ENCODE data around the gene FBXW11.

DNA sequence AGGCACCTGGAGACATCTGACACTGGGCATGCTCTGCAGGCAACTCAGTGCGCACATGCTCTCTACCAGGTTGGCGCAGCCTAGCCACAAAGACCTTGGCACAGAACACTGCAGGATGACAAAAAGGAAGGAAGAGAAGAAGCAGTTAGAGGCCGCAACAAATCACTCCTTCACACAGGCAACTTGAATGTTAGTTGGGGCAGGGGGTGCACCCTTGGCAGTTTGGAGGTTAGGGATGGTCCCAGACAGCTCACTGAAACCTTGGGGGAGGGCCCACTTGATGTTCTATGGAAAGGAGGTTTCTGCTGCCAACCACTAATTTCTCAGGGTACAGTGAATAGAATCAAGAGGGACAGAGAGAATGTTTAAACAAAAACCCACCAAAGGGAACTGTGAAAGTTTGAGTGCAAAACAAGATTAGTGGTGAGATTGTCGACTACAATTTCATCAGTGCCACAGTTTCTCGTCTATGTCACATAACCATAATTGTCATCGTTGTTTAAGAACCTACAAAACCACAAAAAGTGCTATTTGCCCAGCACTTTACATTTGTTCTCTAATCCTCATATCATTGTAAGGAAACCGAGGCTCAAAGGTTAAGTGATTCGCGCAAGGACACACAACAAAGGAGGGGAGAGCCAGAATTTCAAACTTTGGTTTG, 48.7 kb downstream of the FBXW11 start:
- TF ChIP-seq CHD1 (IDR thresholded peaks at IDR 0.05; ENCODE audit: low read depth, low read length) (no peak), ZNF274 (IDR thresholded peaks at IDR 0.05; ENCODE audit: borderline replicate concordance, extremely low read depth, low read length) (no peak), POU5F1 (IDR thresholded peaks at IDR 0.05; ENCODE audit: low read depth, low read length) (no peak), EZH2 (IDR thresholded peaks at IDR 0.05; ENCODE audit: low read depth, low read length, severe bottlenecking) (no peak), NRF1 (IDR thresholded peaks at IDR 0.05; ENCODE audit: low read depth, low read length) (no peak), POLR2A (IDR thresholded peaks at IDR 0.05; ENCODE audit: control extremely low read depth in 1 of 2, low read depth in 2 of 2, low read length in 2 of 2) (no peak), POLR2AphosphoS5 (IDR thresholded peaks at IDR 0.05; ENCODE audit: low read depth, low read length) (no peak)
- TF ChIP-seq, protein P1, sequence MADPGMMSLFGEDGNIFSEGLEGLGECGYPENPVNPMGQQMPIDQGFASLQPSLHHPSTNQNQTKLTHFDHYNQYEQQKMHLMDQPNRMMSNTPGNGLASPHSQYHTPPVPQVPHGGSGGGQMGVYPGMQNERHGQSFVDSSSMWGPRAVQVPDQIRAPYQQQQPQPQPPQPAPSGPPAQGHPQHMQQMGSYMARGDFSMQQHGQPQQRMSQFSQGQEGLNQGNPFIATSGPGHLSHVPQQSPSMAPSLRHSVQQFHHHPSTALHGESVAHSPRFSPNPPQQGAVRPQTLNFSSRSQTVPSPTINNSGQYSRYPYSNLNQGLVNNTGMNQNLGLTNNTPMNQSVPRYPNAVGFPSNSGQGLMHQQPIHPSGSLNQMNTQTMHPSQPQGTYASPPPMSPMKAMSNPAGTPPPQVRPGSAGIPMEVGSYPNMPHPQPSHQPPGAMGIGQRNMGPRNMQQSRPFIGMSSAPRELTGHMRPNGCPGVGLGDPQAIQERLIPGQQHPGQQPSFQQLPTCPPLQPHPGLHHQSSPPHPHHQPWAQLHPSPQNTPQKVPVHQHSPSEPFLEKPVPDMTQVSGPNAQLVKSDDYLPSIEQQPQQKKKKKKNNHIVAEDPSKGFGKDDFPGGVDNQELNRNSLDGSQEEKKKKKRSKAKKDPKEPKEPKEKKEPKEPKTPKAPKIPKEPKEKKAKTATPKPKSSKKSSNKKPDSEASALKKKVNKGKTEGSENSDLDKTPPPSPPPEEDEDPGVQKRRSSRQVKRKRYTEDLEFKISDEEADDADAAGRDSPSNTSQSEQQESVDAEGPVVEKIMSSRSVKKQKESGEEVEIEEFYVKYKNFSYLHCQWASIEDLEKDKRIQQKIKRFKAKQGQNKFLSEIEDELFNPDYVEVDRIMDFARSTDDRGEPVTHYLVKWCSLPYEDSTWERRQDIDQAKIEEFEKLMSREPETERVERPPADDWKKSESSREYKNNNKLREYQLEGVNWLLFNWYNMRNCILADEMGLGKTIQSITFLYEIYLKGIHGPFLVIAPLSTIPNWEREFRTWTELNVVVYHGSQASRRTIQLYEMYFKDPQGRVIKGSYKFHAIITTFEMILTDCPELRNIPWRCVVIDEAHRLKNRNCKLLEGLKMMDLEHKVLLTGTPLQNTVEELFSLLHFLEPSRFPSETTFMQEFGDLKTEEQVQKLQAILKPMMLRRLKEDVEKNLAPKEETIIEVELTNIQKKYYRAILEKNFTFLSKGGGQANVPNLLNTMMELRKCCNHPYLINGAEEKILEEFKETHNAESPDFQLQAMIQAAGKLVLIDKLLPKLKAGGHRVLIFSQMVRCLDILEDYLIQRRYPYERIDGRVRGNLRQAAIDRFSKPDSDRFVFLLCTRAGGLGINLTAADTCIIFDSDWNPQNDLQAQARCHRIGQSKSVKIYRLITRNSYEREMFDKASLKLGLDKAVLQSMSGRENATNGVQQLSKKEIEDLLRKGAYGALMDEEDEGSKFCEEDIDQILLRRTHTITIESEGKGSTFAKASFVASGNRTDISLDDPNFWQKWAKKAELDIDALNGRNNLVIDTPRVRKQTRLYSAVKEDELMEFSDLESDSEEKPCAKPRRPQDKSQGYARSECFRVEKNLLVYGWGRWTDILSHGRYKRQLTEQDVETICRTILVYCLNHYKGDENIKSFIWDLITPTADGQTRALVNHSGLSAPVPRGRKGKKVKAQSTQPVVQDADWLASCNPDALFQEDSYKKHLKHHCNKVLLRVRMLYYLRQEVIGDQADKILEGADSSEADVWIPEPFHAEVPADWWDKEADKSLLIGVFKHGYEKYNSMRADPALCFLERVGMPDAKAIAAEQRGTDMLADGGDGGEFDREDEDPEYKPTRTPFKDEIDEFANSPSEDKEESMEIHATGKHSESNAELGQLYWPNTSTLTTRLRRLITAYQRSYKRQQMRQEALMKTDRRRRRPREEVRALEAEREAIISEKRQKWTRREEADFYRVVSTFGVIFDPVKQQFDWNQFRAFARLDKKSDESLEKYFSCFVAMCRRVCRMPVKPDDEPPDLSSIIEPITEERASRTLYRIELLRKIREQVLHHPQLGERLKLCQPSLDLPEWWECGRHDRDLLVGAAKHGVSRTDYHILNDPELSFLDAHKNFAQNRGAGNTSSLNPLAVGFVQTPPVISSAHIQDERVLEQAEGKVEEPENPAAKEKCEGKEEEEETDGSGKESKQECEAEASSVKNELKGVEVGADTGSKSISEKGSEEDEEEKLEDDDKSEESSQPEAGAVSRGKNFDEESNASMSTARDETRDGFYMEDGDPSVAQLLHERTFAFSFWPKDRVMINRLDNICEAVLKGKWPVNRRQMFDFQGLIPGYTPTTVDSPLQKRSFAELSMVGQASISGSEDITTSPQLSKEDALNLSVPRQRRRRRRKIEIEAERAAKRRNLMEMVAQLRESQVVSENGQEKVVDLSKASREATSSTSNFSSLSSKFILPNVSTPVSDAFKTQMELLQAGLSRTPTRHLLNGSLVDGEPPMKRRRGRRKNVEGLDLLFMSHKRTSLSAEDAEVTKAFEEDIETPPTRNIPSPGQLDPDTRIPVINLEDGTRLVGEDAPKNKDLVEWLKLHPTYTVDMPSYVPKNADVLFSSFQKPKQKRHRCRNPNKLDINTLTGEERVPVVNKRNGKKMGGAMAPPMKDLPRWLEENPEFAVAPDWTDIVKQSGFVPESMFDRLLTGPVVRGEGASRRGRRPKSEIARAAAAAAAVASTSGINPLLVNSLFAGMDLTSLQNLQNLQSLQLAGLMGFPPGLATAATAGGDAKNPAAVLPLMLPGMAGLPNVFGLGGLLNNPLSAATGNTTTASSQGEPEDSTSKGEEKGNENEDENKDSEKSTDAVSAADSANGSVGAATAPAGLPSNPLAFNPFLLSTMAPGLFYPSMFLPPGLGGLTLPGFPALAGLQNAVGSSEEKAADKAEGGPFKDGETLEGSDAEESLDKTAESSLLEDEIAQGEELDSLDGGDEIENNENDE (IDR thresholded peaks at IDR 0.05; ENCODE audit: insufficient replicate concordance, low read length): no peak
- TF ChIP-seq, protein P2, sequence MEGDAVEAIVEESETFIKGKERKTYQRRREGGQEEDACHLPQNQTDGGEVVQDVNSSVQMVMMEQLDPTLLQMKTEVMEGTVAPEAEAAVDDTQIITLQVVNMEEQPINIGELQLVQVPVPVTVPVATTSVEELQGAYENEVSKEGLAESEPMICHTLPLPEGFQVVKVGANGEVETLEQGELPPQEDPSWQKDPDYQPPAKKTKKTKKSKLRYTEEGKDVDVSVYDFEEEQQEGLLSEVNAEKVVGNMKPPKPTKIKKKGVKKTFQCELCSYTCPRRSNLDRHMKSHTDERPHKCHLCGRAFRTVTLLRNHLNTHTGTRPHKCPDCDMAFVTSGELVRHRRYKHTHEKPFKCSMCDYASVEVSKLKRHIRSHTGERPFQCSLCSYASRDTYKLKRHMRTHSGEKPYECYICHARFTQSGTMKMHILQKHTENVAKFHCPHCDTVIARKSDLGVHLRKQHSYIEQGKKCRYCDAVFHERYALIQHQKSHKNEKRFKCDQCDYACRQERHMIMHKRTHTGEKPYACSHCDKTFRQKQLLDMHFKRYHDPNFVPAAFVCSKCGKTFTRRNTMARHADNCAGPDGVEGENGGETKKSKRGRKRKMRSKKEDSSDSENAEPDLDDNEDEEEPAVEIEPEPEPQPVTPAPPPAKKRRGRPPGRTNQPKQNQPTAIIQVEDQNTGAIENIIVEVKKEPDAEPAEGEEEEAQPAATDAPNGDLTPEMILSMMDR (IDR thresholded peaks at IDR 0.05; ENCODE audit: control extremely low read depth in 1 of 3, insufficient read depth in 1 of 3, low read depth in 1 of 3, low read length in 3 of 3): no peak

Data from H1 (cell line).